ENCODE results near the gene SLC66A1. TPM values are rescaled to one million over a fixed set of nuclear protein-coding genes. Genes with fewer than 3 reads are reported as not detected.

The SLC66A1 gene, protein sequence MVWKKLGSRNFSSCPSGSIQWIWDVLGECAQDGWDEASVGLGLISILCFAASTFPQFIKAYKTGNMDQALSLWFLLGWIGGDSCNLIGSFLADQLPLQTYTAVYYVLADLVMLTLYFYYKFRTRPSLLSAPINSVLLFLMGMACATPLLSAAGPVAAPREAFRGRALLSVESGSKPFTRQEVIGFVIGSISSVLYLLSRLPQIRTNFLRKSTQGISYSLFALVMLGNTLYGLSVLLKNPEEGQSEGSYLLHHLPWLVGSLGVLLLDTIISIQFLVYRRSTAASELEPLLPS
- 15.9 and 31.2 TPM in 2 replicates for total RNA-seq

DNA sequence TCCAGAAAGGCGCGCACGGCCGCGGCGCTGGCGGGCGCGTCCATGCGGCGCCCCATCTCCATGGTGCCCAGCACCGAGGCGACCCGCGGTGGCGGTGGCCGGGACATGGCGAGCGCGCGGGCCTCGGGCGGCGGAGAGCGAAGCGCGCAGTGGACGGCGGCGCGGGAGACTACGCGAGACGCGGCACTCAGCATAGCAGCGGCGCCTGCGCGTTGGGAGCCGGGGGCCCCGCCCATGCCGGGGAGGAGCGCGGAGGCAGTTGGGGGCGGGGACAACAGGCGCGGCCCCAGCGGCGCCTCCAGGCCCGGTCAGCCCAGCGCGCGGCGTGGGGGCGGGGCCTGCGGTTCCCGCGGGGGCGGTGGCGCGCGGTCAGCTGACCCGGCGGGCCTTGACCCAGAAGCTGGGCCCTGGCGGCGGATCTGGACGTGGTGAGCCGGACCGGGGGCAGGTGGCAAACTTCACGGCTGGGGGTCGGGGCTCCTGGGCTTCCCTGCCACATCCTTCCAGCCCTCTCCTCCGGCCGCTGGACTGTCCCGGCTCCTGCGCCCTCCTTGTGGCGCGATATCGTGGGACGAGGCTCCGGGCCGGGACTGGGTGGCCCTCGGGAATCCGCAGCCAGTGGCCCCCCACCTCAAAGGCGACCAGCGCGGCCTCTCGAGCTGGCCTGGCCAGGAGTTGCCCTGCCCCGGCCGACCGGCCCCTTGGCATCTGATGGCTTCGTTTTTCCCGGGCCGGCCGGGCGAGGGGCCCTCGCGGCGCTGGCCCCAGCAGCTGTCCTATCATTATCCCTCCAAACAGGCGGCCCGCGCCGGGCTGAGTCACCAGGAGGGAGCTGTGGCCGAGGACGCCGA, at the start of gene SLC66A1, which contains the start of gene AKR7A2:
Gene SLC66A1, plus strand, starts transcription at position 396 of the 851 bp plus-strand sequence. CDS start 5,352 bp downstream, outside the sequence.
Gene AKR7A2, minus strand, starts transcription at position 214 of the 851 bp plus-strand sequence. Its CDS starts 20 bp downstream, at position 194.

DNA sequence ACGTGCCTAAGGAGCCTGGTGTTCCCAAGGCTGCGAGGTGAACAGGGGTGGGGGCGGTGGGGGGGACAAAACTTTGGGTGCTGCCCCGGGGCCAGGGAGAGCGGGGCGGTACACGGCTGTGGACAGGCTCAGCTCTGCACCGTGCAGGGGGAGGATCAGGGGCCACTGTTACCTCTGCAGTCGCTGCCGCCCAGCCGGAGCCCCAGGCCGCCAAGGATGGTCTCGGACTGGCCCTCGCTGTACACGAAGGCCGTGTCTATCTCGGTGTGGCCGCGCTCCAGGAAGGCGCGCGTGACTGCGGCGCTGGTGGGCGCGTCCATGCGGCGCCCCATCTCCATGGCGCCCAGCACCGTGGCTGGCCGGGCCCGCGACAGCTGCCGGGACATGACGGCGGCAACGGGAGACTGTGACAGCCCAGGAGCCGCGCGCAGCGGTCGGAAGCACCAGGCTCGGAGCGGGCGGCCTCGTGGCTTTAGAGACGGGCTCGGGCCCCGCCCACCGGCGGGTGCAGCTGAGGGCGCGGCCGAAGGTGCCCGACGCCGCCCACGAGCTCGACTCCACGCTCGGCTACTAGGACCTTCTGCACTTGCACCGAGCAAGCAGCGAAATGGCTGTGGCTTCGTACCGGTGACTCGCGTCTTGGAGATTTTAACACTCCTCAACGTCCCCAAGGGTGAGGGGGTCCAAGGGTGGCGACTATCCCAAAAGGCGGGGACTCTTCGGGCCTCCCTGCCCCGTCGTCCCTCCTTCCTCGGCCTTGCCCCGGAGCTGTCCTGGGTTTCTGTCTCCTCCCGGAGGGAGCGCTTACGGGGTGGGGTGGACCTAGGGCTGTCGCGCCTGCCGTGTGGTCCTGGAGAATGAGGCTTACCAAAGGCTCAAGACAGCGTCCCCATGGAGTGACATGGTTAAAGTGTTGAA, 23.5 kb upstream of the SLC66A1 start, which contains the start of gene AKR7A3:
Gene AKR7A3, minus strand, starts transcription at position 447 of the 918 bp plus-strand sequence. Its CDS starts 61 bp downstream, at position 386.

Other genes starting within 250 kb of the SLC66A1 start
- 169 and 193 TPM in 2 replicates for gene UBR4, start 102.1 kb upstream of the SLC66A1 start, total RNA-seq
- 141 and 191 TPM in 2 replicates for gene EMC1, start 60.8 kb upstream of the SLC66A1 start, total RNA-seq
- 14.7 and 16.3 TPM in 2 replicates for gene MRTO4, start 60.5 kb upstream of the SLC66A1 start, total RNA-seq
- 0.33 and 0.59 TPM in 2 replicates for gene AKR7A3, start 23.6 kb upstream of the SLC66A1 start, total RNA-seq
- gene AKR7A2, start 182 bp upstream of the SLC66A1 start, total RNA-seq, result 61.3 and 70.8 TPM in 2 replicates
- 143 and 157 TPM in 2 replicates for gene CAPZB, start 173.2 kb downstream of the SLC66A1 start, total RNA-seq

Data from smooth muscle cell of the pulmonary artery (primary cell).